AG04450 (cell line): Measurements from ENCODE around the gene SYMPK. TPM values are rescaled to one million over a fixed set of nuclear protein-coding genes. Genes with fewer than 3 reads are reported as not detected.
"Not testable (repeated sequence)": the region's sequence is repeated elsewhere in the genome, so short reads cannot be mapped to it uniquely, and the experiment has no call there.

Experiments
- CTCF ChIA-PET: fragments of 300-600, 350-600 bp; formaldehyde crosslinking; extraction: SDS; loops from one replicate; lab custom pipeline; 2022; ENCODE audit warnings: antibody characterized with exemption, inconsistent platforms; lab: Charles Lee
- POLR2A ChIA-PET: fragments of 350-600 bp; formaldehyde crosslinking; extraction: SDS; loops from one replicate; lab custom pipeline; 2021; ENCODE audit warnings: antibody characterized with exemption, inconsistent platforms; lab: Yijun Ruan, JAX
- DNase-seq: peaks from one replicate; pipeline ENCODE4 v3.0.0-alpha.2; 2011; ENCODE audit warnings: low read depth, low spot score
- H3K27ac ChIP-seq: one replicate; pipeline ENCODE4 v1.5.1; 2012; ENCODE audit warnings: low read depth, low read length, control low read depth
- H3K27me3 ChIP-seq: one replicate; pipeline ENCODE4 v1.6.0; 2012; ENCODE audit warnings: low read length; ENCODE audit not compliant: control insufficient read depth, insufficient read depth
- H3K4me3 ChIP-seq: 2 replicates; pipeline ENCODE4 v1.5.1; 2011; ENCODE audit warnings: mild to moderate bottlenecking, low read depth, low read length, control low read depth
- H3K9me3 ChIP-seq: 2 replicates; pipeline ENCODE4 v1.5.1; 2012; ENCODE audit warnings: low read length; ENCODE audit not compliant: control insufficient read depth, insufficient read depth
- CTCF ChIP-seq: IDR thresholded peaks from 2 replicates; pipeline ENCODE4 v1.5.1; 2011; ENCODE audit warnings: low read depth, low read length, control low read depth, inconsistent platforms
- polyA plus RNA-seq: library from polyadenylated mRNA; depleted of rRNA; stranded (reverse); fragments of >200 nt; gene quantifications from 2 replicates; pipeline ENCODE4 v1.2.3, GENCODE V29; 2011

Gene SYMPK
- polyA plus RNA-seq, 1 experiment, result 63.1 TPM

GRCh38 chr19:45900738-45901431, 37.9 kb upstream of the SYMPK start:
- Histone ChIP-seq H3K27ac (no peak overlapping the region), H3K27me3 (no peaks in the 10 kb centered on the region), H3K9me3 (no peaks in the 10 kb centered on the region), H3K4me3 (peak overlapping the region; percentile 86)
- DNase-seq, result no peak
- CTCF ChIA-PET, result interaction anchor here (0.9 kb wide), 1 partner anchor 18 kb away, joined by 4 read pairs; no protein-coding TSS in a partner anchor
- TF ChIP-seq CTCF, result no peak
- POLR2A ChIA-PET, result interaction anchor here (0.6 kb wide), 1 partner anchor 12 kb away, joined by 3 read pairs; no protein-coding TSS in a partner anchor

- no peak for TF ChIP-seq CTCF
- ChIA-PET POLR2A (no interaction called here), CTCF (interaction anchor here (0.9 kb wide), 1 partner anchor 17 kb away, joined by 4 read pairs; no protein-coding TSS in a partner anchor)
- no peaks in the 10 kb centered on the region for H3K9me3 ChIP-seq
- no peak for DNase-seq
- H3K27ac ChIP-seq, result no peak overlapping the region
- H3K4me3 ChIP-seq, result no peak overlapping the region
- H3K27me3 ChIP-seq, result no peaks in the 10 kb centered on the region
Measured at GRCh38 chr19:45899919-45900589, 37.1 kb upstream of the SYMPK start.

- TF ChIP-seq CTCF, result no peak
- ChIA-PET CTCF (no interaction called here), POLR2A (no interaction called here)
- DNase-seq, result no peak
- no peaks in the 10 kb centered on the region for H3K27me3 ChIP-seq
- H3K27ac ChIP-seq, result no peak overlapping the region
- no peaks in the 10 kb centered on the region for H3K9me3 ChIP-seq
- no peak overlapping the region for H3K4me3 ChIP-seq
Measured at GRCh38 chr19:45899253-45899652, 36.3 kb upstream of the SYMPK start.

- ChIA-PET CTCF (no interaction called here), POLR2A (no interaction called here)
- TF ChIP-seq CTCF, result no peak
- H3K4me3 ChIP-seq, result no peak overlapping the region
- H3K27me3 ChIP-seq, result no peaks in the 10 kb centered on the region
- DNase-seq, result no peak
- H3K27ac ChIP-seq, result no peak overlapping the region
- no peaks in the 10 kb centered on the region for H3K9me3 ChIP-seq
Measured at GRCh38 chr19:45897261-45897812, 34.4 kb upstream of the SYMPK start.

- H3K27me3 ChIP-seq, CTCF ChIA-PET, H3K9me3 ChIP-seq, H3K4me3 ChIP-seq, H3K27ac ChIP-seq, DNase-seq: not testable (repeated sequence)
- POLR2A ChIA-PET, result interaction anchor here (0.6 kb wide), 1 partner anchor 91 kb away, joined by 3 read pairs; no protein-coding TSS in a partner anchor
Measured at GRCh38 chr19:45895983-45896599, 33.1 kb upstream of the SYMPK start.
